HEK293 (cell line): ENCODE measurements around the gene GNG14.

ENCODE experiments used
- CTCF ChIA-PET: fragments of 350-600 bp; formaldehyde crosslinking; extraction: SDS; loops from one replicate; lab custom pipeline; 2021; ENCODE audit warnings: antibody characterized with exemption; lab: Yijun Ruan, JAX
- POLR2A ChIA-PET: fragments of 300-600 bp; formaldehyde crosslinking; extraction: SDS; loops from one replicate; lab custom pipeline; 2020; ENCODE audit warnings: antibody characterized with exemption, inconsistent platforms; lab: Yijun Ruan, JAX
- H3K27ac ChIP-seq: fragments of 200-500 bp; sonication (Bioruptor generic); 2 replicates; pipeline ENCODE4 v1.5.1; 2014; ENCODE audit warnings: low read depth, low read length, control low read depth, inconsistent platforms; ENCODE audit errors: extremely low read depth
- H3K36me3 ChIP-seq, 2 experiments: fragments of 200-500 bp in 1 of 2; sonication (Bioruptor generic) in 1 of 2; 1 replicate in 1 of 2; 2 replicates in 1 of 2; pipeline ENCODE4 v1.5.1; 2014 to 2017; ENCODE audit warnings: inconsistent platforms in 2 of 2, low read length in 2 of 2; ENCODE audit not compliant: control insufficient read depth in 2 of 2, insufficient read depth in 1 of 2
- H3K4me1 ChIP-seq: fragments of 200-500 bp; sonication (Bioruptor generic); 2 replicates; pipeline ENCODE4 v1.5.1; 2014; ENCODE audit warnings: mild to moderate bottlenecking, low read length, inconsistent platforms; ENCODE audit not compliant: control insufficient read depth, insufficient read depth
- H3K4me3 ChIP-seq: 2 replicates; pipeline ENCODE4 v1.5.1; 2011; ENCODE audit warnings: low read depth, mild to moderate bottlenecking, control low read depth, low read length, moderate library complexity
- H3K9me3 ChIP-seq: fragments of 200-500 bp; sonication (Bioruptor generic); 2 replicates; pipeline ENCODE4 v1.5.1; 2014; ENCODE audit warnings: low read depth, low read length, inconsistent platforms; ENCODE audit not compliant: control insufficient read depth, insufficient read depth
- GLI2 ChIP-seq: fragments of 450-650 bp; formaldehyde crosslinking; IDR thresholded peaks from 2 replicates; pipeline ENCODE4; 2017; ENCODE audit warnings: missing biosample characterization, missing genetic modification characterization, low read depth, borderline replicate concordance
- SP3 ChIP-seq: fragments of 450-650 bp; formaldehyde crosslinking; IDR thresholded peaks from 2 replicates; pipeline ENCODE4 v1.5.1; 2016; ENCODE audit warnings: missing biosample characterization, missing genetic modification characterization
- ZBTB1 ChIP-seq: fragments of 450-650 bp; formaldehyde crosslinking; IDR thresholded peaks from 2 replicates; pipeline ENCODE4 v1.5.1; 2016; ENCODE audit warnings: missing biosample characterization, missing genetic modification characterization
- ZNF112 ChIP-seq: fragments of 450-650 bp; formaldehyde crosslinking; IDR thresholded peaks from 2 replicates; pipeline ENCODE4 v1.5.0; 2017; ENCODE audit warnings: missing biosample characterization, missing genetic modification characterization
- ZNF132 ChIP-seq: fragments of 450-650 bp; formaldehyde crosslinking; IDR thresholded peaks from 2 replicates; pipeline ENCODE4 v1.5.1; 2017; ENCODE audit warnings: missing biosample characterization, missing genetic modification characterization, borderline replicate concordance
- ZNF211 ChIP-seq: fragments of 450-650 bp; formaldehyde crosslinking; IDR thresholded peaks from 2 replicates; pipeline ENCODE4 v1.5.1; 2016; ENCODE audit warnings: low read depth, missing biosample characterization, missing genetic modification characterization
- ZNF221 ChIP-seq: fragments of 450-650 bp; formaldehyde crosslinking; IDR thresholded peaks from 2 replicates; pipeline ENCODE4 v1.5.1; 2017; ENCODE audit warnings: missing biosample characterization, missing genetic modification characterization, borderline replicate concordance
- ZNF302 ChIP-seq: fragments of 450-650 bp; formaldehyde crosslinking; IDR thresholded peaks from 2 replicates; pipeline ENCODE4 v1.5.1; 2016; ENCODE audit warnings: missing biosample characterization, missing genetic modification characterization, low read depth
- ZNF37A ChIP-seq: fragments of 450-650 bp; IDR thresholded peaks from 2 replicates; pipeline ENCODE4 v1.5.1; 2018; ENCODE audit warnings: missing biosample characterization, missing genetic modification characterization
- ZNF391 ChIP-seq: fragments of 450-650 bp; formaldehyde crosslinking; IDR thresholded peaks from 2 replicates; pipeline ENCODE4 v1.5.1; 2016; ENCODE audit warnings: low read depth, missing biosample characterization, missing genetic modification characterization, borderline replicate concordance
- ZNF433 ChIP-seq: fragments of 450-650 bp; formaldehyde crosslinking; IDR thresholded peaks from 2 replicates; pipeline ENCODE4 v1.5.1; 2016; ENCODE audit warnings: missing biosample characterization, missing genetic modification characterization, low read depth
- ZNF596 ChIP-seq: fragments of 450-650 bp; IDR thresholded peaks from 2 replicates; pipeline ENCODE4 v1.5.0; 2018; ENCODE audit warnings: missing biosample characterization, mild to moderate bottlenecking, missing genetic modification characterization, moderate library complexity
- ZNF623 ChIP-seq: fragments of 450-650 bp; formaldehyde crosslinking; IDR thresholded peaks from 2 replicates; pipeline ENCODE4 v1.5.1; 2016; ENCODE audit warnings: missing biosample characterization, missing genetic modification characterization
- ZNF629 ChIP-seq: fragments of 450-650 bp; formaldehyde crosslinking; IDR thresholded peaks from 2 replicates; pipeline ENCODE4 v1.5.1; 2017; ENCODE audit warnings: missing biosample characterization, missing genetic modification characterization
- ZNF664 ChIP-seq: fragments of 450-650 bp; formaldehyde crosslinking; IDR thresholded peaks from 2 replicates; pipeline ENCODE4 v1.5.1; 2016; ENCODE audit warnings: missing biosample characterization, missing genetic modification characterization
- ZNF692 ChIP-seq: fragments of 450-650 bp; formaldehyde crosslinking; IDR thresholded peaks from 2 replicates; pipeline ENCODE4 v1.5.1; 2016; ENCODE audit warnings: missing biosample characterization, missing genetic modification characterization
- ZNF704 ChIP-seq: fragments of 450-650 bp; formaldehyde crosslinking; IDR thresholded peaks from 2 replicates; pipeline ENCODE4 v1.5.1; 2016; ENCODE audit warnings: missing biosample characterization, missing genetic modification characterization
- TF ChIP-seq, protein P1 (sequence below): fragments of 450-650 bp; formaldehyde crosslinking; IDR thresholded peaks from 2 replicates; pipeline ENCODE4 v1.5.1; 2016; ENCODE audit warnings: missing biosample characterization, missing genetic modification characterization
- TF ChIP-seq, protein P2 (sequence below): fragments of 450-650 bp; formaldehyde crosslinking; IDR thresholded peaks from 2 replicates; pipeline ENCODE4; 2016; ENCODE audit warnings: missing biosample characterization, missing genetic modification characterization
- TF ChIP-seq, protein P3 (sequence below): fragments of 450-650 bp; formaldehyde crosslinking; IDR thresholded peaks from 2 replicates; pipeline ENCODE4 v1.5.1; 2017; ENCODE audit warnings: missing biosample characterization, missing genetic modification characterization

Gene GNG14

DNA sequence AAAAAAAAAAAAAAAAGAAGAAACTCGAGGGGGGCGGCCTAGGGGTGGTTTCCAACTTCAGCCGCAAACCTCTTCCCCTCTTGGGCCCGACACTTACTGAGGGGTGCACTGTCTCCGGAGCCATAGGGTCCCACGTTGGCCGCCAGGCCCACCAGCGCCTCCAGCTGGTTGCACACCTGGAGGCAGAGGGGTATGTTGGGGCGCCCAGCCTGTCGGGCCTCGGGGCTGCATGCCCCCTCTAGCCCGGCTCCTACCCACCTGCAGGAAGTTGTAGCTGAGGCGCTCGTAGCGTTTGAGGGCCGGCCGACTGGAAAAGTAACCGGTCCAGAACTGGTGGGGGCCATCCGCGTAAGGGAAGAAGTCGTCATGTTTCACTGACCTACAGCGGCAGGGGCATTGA lies 29.8 kb upstream of the GNG14 start:
- CTCF ChIA-PET, result interaction anchor here (0.7 to 1.3 kb wide), 3 partner anchors 8 to 19 kb away, joined by 4 read pairs; no protein-coding TSS in a partner anchor
- Histone ChIP-seq H3K27ac (no peak overlapping the region), H3K9me3 (no peaks in the 10 kb centered on the region), H3K36me3 (peaks cover 16 to 62% of the 10 kb centered on the region in 2 experiments; a peak in 2 of 3 replicates), H3K4me3 (no peak overlapping the region), H3K4me1 (no peaks in the 10 kb centered on the region)
- TF ChIP-seq ZNF37A (tag by site-specific recombination) (no peak), ZNF692 (tag by site-specific recombination) (no peak), ZNF221 (no peak), ZNF433 (tag by site-specific recombination) (no peak), ZNF132 (tag by site-specific recombination) (no peak), ZNF629 (no peak), ZNF211 (tag by site-specific recombination) (no peak), ZNF391 (no peak), ZNF704 (tag by site-specific recombination) (no peak), SP3 (tag by site-specific recombination) (no peak), ZNF623 (tag by site-specific recombination) (no peak), ZNF112 (tag by site-specific recombination) (no peak), ZNF302 (no peak), GLI2 (no peak), ZNF664 (no peak), ZNF596 (no peak), ZBTB1 (tag by site-specific recombination) (no peak)
- TF ChIP-seq, protein P1, sequence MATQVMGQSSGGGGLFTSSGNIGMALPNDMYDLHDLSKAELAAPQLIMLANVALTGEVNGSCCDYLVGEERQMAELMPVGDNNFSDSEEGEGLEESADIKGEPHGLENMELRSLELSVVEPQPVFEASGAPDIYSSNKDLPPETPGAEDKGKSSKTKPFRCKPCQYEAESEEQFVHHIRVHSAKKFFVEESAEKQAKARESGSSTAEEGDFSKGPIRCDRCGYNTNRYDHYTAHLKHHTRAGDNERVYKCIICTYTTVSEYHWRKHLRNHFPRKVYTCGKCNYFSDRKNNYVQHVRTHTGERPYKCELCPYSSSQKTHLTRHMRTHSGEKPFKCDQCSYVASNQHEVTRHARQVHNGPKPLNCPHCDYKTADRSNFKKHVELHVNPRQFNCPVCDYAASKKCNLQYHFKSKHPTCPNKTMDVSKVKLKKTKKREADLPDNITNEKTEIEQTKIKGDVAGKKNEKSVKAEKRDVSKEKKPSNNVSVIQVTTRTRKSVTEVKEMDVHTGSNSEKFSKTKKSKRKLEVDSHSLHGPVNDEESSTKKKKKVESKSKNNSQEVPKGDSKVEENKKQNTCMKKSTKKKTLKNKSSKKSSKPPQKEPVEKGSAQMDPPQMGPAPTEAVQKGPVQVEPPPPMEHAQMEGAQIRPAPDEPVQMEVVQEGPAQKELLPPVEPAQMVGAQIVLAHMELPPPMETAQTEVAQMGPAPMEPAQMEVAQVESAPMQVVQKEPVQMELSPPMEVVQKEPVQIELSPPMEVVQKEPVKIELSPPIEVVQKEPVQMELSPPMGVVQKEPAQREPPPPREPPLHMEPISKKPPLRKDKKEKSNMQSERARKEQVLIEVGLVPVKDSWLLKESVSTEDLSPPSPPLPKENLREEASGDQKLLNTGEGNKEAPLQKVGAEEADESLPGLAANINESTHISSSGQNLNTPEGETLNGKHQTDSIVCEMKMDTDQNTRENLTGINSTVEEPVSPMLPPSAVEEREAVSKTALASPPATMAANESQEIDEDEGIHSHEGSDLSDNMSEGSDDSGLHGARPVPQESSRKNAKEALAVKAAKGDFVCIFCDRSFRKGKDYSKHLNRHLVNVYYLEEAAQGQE (tag by site-specific recombination), result no peak
- TF ChIP-seq, protein P2, sequence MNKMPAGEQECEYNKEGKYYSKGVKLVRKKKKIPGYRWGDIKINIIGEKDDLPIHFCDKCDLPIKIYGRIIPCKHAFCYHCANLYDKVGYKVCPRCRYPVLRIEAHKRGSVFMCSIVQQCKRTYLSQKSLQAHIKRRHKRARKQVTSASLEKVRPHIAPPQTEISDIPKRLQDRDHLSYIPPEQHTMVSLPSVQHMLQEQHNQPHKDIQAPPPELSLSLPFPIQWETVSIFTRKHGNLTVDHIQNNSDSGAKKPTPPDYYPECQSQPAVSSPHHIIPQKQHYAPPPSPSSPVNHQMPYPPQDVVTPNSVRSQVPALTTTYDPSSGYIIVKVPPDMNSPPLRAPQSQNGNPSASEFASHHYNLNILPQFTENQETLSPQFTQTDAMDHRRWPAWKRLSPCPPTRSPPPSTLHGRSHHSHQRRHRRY (tag by site-specific recombination), result no peak
- TF ChIP-seq, protein P3, sequence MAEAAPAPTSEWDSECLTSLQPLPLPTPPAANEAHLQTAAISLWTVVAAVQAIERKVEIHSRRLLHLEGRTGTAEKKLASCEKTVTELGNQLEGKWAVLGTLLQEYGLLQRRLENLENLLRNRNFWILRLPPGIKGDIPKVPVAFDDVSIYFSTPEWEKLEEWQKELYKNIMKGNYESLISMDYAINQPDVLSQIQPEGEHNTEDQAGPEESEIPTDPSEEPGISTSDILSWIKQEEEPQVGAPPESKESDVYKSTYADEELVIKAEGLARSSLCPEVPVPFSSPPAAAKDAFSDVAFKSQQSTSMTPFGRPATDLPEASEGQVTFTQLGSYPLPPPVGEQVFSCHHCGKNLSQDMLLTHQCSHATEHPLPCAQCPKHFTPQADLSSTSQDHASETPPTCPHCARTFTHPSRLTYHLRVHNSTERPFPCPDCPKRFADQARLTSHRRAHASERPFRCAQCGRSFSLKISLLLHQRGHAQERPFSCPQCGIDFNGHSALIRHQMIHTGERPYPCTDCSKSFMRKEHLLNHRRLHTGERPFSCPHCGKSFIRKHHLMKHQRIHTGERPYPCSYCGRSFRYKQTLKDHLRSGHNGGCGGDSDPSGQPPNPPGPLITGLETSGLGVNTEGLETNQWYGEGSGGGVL, result no peak
- POLR2A ChIA-PET, result no interaction called here
